GM12891 (cell line): ENCODE data around the gene STX5.

Source experiments
- POLR2A ChIP-seq: IDR thresholded peaks from 2 replicates; pipeline ENCODE4 v1.6.1; 2011; ENCODE audit warnings: low read depth, low read length, control low read depth
- POLR2AphosphoS5 ChIP-seq: IDR thresholded peaks from 2 replicates; pipeline ENCODE4 v1.6.1; 2011; ENCODE audit warnings: low read depth, low read length, control low read depth
- TAF1 ChIP-seq: IDR thresholded peaks from 2 replicates; pipeline ENCODE4 v1.6.1; 2011; ENCODE audit warnings: low read depth, low read length, control low read depth

DNA sequence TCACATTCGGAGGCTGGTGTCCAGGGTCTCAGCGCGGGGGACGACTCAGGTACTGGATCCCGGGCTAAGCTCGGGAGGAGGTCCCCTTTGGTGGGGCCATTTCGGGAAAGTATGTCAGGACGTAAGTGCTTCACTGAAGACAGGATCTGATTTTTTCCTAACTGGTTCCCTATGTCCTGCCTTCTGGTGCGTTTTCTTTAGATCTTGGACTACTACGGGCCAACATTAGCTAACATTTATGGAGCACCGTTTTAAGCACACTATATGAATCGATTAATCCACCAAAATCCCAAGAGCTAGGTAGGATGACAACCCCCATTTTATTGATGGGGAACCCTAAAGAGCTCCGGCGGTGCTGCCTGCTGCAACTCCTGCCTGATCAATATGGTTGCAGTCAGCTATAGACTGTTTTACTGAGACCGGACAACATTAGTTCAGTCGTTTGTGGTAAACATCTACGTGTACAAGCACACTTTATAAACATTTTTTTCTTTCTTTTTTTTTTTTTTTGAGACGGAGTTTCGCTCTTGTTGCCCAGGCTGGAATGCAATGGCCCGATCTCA is 24.6 kb upstream of the STX5 start:
- TF ChIP-seq POLR2A (no peak), TAF1 (no peak), POLR2AphosphoS5 (no peak)
